NCI-H226 (cell line): ENCODE results near the gene PTGR3.

Experiments
- DNase-seq: peaks from one replicate; pipeline ENCODE4 v3.0.0-alpha.2; 2015

The PTGR3 gene

DNA sequence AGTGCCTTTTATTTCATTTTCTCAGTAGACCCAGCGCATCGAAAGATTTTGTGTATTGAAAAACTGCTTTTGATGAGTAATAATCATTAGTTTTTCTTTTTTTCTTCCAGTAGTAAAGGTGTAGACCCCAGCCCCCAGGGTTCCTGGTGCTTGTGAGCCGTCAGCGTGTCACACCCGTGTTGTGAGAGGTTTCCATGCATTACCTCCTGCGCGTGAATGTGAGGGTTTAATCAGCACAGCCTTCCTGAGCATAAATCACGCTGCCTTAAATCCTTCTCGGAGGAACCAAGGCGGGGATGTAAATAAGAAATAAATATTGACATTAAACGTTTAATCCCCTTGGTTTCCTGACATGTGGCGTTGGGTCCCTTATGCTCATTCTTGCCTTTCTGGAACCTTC, 26.0 kb upstream of the PTGR3 start:
- DNase-seq, result no peak

- DNase-seq, result no peak
Measured at GRCh38 chr18:75231053-75231406, 22.1 kb upstream of the PTGR3 start.

DNA sequence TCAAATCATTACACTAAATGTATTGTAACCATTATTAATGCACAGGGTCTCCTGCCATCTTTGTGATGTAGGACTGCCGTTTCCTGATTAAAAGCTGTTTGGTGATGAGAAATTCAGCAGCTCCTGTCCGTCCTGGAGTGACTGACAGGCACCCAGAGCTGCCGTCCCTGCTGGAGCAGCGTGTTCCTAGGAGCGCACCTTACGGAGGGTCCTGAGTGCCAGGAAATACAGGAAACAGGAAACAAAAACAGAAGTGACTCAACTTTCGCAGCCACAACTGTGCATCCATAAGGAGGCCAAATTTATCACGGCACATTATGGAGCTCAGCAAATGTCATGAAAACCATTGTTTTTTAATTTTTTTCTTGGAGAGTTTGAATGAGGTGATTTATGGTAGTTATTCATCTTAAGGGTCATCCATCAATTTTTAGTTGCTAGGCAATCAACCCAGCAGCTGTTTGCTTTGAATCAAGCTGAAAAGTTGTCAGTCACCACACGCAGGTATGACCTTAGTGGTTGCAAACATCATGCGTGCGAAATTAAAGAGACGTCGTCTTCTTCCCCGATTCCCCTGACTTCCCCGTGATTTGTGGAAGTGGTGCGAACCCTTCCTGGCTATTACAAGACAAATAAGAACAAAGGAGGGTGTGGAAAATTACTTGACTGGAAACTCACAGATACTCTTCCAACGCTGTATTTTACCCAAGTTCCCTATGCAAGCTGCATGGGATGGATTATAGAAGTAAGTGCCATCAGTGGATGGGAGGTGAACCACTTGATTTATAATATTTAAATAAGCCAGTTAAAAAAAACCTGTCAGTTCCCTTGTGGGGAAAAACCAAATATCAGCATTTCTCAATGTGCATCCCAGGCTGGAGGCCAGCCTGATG, 21.5 kb upstream of the PTGR3 start:
- DNase-seq, result no peak

DNA sequence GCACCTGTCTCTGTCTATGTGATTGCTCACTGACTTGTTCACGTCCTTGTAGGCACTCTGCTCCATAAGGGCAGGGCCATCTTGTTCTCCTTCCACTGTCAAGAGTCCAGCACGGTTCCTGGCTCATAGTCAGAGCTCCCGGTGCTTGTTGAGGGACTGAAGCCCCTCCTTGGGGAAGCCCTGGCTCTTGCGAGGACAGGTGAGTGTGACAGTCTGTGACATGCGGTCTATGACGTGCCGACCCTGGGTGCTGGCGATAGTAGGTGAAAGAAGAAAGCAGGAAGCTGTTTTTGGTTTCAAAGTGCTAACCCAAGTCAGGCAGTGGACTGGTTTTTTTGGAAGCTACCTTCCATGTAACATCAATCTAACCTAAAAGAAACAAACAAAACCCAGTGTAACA, 20.5 kb upstream of the PTGR3 start:
- no peak for DNase-seq

DNA sequence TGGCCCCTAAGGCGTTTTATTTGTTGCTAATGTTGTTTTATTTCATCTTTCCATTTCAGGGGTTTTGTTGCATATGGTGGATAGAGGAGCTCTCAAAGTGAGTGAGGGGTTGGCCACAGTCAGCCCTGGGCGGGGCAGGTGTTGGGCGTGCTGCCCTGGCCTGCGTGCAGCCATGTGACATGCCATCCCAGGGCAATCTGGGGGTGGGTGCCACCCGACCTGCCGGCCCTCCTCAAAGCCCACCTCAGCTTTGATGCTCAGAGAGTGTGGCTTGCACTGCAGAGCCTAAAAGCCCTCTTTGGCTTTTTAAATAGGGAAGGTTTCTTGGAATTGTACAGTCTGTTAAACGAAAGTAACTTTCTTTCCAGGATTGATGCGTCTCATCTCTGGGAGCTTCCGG, 20.0 kb upstream of the PTGR3 start:
- no peak for DNase-seq

DNA sequence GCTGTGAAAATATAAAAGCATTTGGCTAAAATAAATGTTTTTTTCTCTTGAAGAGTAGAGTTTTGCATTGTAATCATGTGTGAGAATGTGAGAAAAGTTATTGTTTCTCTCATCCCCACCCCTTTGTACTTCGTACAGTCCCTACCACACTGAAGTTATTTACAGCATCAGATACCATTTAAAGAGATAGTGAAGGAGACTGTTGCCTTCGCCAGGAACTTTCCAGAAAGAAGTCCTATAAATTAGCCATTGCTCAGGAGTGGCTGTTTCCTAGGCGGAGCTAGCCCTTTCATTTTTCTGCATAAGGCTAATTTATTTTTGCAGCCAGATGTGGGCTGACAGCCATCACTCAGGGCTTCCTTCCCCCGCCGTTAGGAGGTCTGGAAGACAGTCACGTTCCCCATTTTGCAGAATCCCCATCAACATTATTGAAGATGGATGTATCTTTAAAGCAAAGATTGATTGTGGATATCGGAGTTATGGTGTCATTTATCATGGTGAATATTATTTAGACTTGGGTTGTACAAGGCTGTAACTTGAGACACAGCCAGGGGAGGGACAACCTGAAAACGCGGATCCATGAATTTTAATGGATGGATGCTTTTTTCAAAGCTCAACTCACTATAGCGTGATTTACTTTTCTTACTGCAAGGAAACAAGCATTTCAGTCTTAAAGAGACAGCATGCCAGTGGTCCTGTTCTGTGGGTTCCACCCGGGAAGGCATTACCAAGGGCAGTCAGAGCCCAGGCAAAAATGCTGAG, 18.8 kb upstream of the PTGR3 start:
- no peak for DNase-seq

GRCh38 chr18:75226956-75227316, 18.0 kb upstream of the PTGR3 start:
- DNase-seq, result no peak

GRCh38 chr18:75226286-75226955, 17.5 kb upstream of the PTGR3 start:
- DNase-seq, result no peak

DNA sequence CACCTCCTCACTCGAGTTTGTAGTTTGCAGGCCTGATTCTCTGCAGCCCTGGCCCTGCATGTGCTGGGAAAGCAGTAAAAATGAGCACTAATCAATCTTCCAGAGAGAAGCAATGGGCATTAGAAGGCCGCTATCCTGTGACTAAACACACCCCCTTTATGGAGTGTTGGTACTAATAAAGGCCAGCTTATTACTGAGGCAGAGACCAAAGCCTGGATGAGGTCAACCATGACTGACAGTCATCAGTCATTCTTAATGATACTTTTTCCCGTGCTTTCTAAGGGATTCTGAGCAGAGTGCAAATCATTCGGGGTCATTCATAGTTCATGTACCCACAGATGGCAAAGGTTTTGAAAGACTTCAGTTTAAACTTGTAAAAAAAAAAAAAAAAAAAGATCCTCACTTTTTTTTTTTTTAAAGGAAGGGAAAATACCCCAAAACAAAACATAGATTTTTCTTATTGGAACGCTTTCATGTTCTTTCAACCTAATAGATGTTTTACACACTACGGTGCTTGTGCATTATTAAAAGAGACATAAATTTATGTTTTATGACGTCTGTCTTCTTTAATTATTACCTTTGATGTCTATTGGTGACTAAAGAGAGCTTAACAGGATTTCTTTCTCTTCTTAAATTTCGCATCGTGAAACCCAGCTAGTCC, 14.9 kb upstream of the PTGR3 start:
- DNase-seq, result no peak

GRCh38 chr18:75222407-75222806, 13.5 kb upstream of the PTGR3 start:
- DNase-seq, result no peak

GRCh38 chr18:75221897-75222296, 13.0 kb upstream of the PTGR3 start:
- no peak for DNase-seq

- no peak for DNase-seq
Measured at GRCh38 chr18:75221397-75221796, 12.5 kb upstream of the PTGR3 start.

DNA sequence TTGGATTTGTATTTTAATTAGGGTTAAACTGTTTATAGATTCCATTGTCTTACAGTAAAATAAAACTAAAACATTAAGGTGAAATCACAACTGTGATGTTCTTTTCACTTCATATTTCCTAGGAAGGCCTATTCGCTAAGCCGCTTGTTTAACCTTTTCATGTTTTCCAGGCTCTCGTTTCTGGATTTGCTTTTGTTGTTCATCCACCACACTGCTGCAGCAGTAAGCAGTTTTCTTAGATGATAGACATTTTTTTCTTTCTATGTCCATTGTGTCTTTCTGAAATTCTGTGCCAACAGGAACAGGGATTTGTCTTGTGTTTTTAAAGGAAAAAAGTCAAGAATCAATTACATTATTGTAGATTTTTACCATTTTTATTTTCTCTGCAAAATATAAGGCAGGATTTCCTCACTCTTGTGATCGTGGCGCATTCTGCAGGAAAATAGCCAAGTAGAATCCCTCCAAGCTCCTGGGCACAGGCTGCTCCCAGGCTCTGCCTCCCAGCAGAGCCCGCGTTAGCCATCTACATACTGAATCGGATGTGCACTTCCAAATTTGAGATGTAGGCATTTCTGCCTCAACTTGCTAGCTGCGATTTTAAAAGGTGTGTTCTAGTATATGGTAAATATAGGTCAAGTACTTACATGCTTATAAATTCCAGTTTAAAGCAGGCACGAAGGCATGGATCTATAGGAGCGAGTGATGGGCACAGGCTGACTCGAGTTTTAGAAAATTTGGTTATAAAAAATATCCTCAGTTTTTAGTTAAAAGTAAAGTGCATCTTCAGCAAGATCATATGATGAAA, 11.8 kb upstream of the PTGR3 start:
- DNase-seq, result no peak

- no peak for DNase-seq
Measured at GRCh38 chr18:75219745-75220375, 10.9 kb upstream of the PTGR3 start.

- DNase-seq, result no peak
Measured at GRCh38 chr18:75218065-75218923, 9.4 kb upstream of the PTGR3 start.

- no peak for DNase-seq
Measured at GRCh38 chr18:75216911-75217689, 8.2 kb upstream of the PTGR3 start.

GRCh38 chr18:75216212-75216910, 7.4 kb upstream of the PTGR3 start:
- no peak for DNase-seq

DNA sequence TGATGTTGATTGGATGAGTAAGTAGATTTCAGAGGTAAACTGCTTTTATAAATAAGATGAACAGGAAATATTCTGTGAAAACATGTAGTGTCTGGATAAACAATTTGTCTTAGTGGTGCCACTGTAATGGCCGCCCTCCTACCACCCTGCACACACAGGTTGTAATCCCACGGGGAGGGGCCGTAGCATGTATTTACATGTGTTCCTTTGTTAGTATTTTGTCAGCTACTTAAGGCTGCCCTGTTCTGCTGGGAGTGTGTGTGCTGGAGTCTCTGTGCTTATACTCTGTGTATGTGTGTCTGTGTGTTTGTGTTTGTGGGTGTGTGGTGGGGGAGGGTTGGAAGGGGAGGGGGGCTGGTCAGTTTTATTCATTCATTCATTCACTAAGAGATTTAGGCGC, 6.7 kb upstream of the PTGR3 start:
- DNase-seq, result no peak

GRCh38 chr18:75214766-75215510, 6.0 kb upstream of the PTGR3 start:
- DNase-seq, result no peak
